Kidney (tissue), 14 donors: ENCODE results near the gene APMAP. TPM values are rescaled to one million over a fixed set of nuclear protein-coding genes. Genes with fewer than 3 reads are reported as not detected.

ENCODE experiments used
- DNase-seq, 5 donors: peaks; one replicate each; pipeline ENCODE4 v3.0.0-alpha.2; 2013 to 2020
- FAIRE-seq: peaks from 2 replicates; lab custom pipeline; 2012; peaks lifted over from hg19 to GRCh38; lab: Jason Lieb, UNC
- H3K27ac ChIP-seq, 2 donors: one replicate each; pipeline ENCODE4 v1.7.0; 2013; ENCODE audit warnings: low read depth in 2 of 2, low read length in 2 of 2, inconsistent platforms in 1 of 2
- H3K27me3 ChIP-seq: one replicate; pipeline ENCODE4 v1.7.1; 2013; ENCODE audit warnings: low read length, inconsistent platforms; ENCODE audit not compliant: control insufficient read depth, insufficient read depth
- H3K36me3 ChIP-seq, 3 donors: one replicate each; pipeline versions ENCODE4 v1.7.0 to v1.7.1; 2013; ENCODE audit warnings: low read length in 3 of 3, control low read depth in 1 of 3, inconsistent platforms in 1 of 3; ENCODE audit not compliant: insufficient read depth in 3 of 3, control insufficient read depth in 2 of 3
- H3K4me1 ChIP-seq, 3 donors: one replicate each; pipeline versions ENCODE4 v1.7.0 to v1.7.1; 2013; ENCODE audit warnings: low read length in 3 of 3, inconsistent platforms in 1 of 3, low read depth in 1 of 3; ENCODE audit not compliant: control insufficient read depth in 2 of 3, insufficient read depth in 2 of 3
- H3K4me3 ChIP-seq, 3 donors: one replicate each; pipeline versions ENCODE4 v1.7.0 to v1.8.1; 2013; ENCODE audit warnings: low read length in 3 of 3, control low read depth in 1 of 3, inconsistent platforms in 1 of 3
- H3K9ac ChIP-seq, 3 donors: one replicate each; pipeline versions ENCODE4 v1.7.0 to v1.7.1; 2013; ENCODE audit warnings: low read length in 3 of 3, control low read depth in 1 of 3, inconsistent platforms in 1 of 3
- H3K9me3 ChIP-seq, 3 donors: one replicate each; pipeline versions ENCODE4 v1.7.0 to v1.7.1; 2013; ENCODE audit warnings: low read length in 3 of 3, control low read depth in 1 of 3, inconsistent platforms in 1 of 3; ENCODE audit not compliant: control insufficient read depth in 2 of 3, insufficient read depth in 1 of 3
- CTCF ChIP-seq: IDR thresholded peaks from 3 replicates; pipeline ENCODE4 v1.5.1; 2012; ENCODE audit warnings: mild to moderate bottlenecking, moderate library complexity, borderline replicate concordance; ENCODE audit not compliant: insufficient read depth; ENCODE audit errors: extremely low read depth
- intact Hi-C: fragments of 100-400 bp; cut with DNase I; formaldehyde crosslinking; loops from one replicate; pipeline ENCODE4 v1.11.1; 2022
- polyA plus RNA-seq: library from polyadenylated mRNA; stranded (reverse); fragments of 350-450 nt; fragmentation: Illumina TruSeq; extraction: RNeasy Lipid Tissue Mini Kit (QIAGEN cat#74804); gene quantifications from one replicate; pipeline ENCODE4 v1.2.3, GENCODE V29; 2014; ENCODE audit warnings: low read depth, low replicate concordance; ENCODE audit not compliant: insufficient read depth
- total RNA-seq: library from RNA; stranded (reverse); fragmentation: NEBNext Ultra II Directional; extraction: Animal tissue kit (Norgen Biotek cat#: 25700); gene quantifications from one replicate; pipeline ENCODE4 v1.2.1, GENCODE V29; 2021
- donor health status: control.
- donor health status: control.
- donor health status: control.
- donor health status: control.
- donor health status: control.
- donor health status: DM: yes; HTN: yes; CAD: no.
- donor health status: Normal renal cell carcinoma (clear cell type).

Gene APMAP
- total and polyA plus RNA-seq, 2 donors from 2014 or later = 79.7 to 90.9 TPM

DNA sequence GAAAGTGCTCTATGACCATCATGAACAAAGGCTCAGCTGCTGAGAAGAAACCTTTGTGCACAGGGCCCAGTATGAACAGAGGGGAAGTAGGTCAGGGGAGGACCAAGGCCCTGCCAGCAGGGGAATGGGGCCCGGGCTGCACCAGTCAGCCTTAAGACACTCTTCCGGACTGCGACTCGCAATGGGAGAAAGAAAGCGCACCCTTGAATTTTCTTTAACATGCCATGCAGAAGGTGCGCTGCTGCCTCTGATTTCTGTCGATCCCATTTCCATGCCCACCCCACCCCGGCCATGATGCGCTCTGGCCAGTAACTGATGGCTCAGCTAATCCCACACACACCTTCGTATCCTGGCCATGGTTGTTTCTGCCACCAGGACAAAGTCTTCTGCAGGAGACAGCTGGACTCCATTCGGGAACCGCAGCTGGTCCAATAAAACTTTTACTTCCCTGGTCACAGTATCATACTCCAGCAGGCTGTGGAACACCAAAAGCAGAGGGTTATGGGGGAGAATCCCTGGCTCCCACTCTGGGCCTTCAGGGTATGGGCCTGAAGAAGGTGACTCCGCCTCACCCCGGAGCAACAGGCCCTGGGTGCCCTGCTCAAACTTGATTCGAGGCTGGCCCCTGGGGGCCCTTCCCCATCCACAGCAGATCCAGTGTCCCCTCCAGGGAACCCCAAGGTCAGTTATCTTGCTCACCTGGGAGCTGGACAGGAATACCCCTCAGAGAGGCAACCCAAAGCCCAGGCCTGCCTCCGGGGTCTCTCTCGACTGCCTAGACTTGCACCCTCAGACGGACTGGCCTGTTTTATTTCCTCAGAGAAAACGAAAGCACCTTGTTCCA, 23.1 kb downstream of the APMAP start:
- DNase-seq = peak in 1 of 5 donors; percentile 6
- Histone ChIP-seq H3K4me1 (no peaks in the 10 kb centered on the region), H3K27ac (no peak overlapping the region), H3K27me3 (no peaks in the 10 kb centered on the region), H3K4me3 (no peak overlapping the region), H3K36me3 (peaks cover 0 to 61% (median 18%) of the 10 kb centered on the region in 3 donors), H3K9ac (no peak overlapping the region), H3K9me3 (no peaks in the 10 kb centered on the region)
- intact Hi-C loops = no loop called here
- TF ChIP-seq CTCF = no peak
- no peak for FAIRE-seq

DNA sequence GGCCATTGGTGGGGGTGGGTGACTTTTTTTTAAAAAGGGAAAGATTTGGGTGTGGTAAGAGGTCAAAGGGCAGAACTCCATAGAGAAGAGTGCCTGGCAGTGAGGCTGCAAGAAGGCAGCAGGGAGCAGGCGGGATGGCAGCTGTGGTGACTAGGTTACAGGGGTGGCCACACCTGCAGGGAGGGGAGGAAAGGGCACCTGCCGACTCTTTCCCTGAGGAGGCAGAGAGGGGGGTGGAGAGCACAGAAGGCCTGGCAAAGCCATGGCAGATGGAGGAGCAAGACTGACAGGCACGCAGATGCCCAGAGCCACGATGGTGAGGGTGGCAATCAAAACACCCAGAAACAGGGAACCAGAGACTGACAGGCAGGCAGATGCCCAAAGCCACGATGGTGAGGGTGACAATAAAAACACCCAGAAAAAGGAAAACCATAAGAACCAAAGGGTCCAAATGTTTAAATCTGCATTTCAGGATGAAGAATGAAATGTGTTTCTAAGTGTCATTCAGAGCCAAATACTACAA, 24.2 kb downstream of the APMAP start:
- Histone ChIP-seq H3K27ac (no peak overlapping the region), H3K4me3 (no peak overlapping the region), H3K4me1 (no peaks in the 10 kb centered on the region), H3K9ac (no peak overlapping the region), H3K9me3 (no peaks in the 10 kb centered on the region), H3K27me3 (no peaks in the 10 kb centered on the region), H3K36me3 (peaks cover 0 to 62% (median 19%) of the 10 kb centered on the region in 3 donors)
- peak in 1 of 5 donors; percentile 12 for DNase-seq
- FAIRE-seq = no peak
- intact Hi-C loops = no loop called here
- no peak for TF ChIP-seq CTCF

- Histone ChIP-seq H3K9me3 (no peaks in the 10 kb centered on the region), H3K27ac (no peak overlapping the region), H3K36me3 (peaks cover 0 to 53% (median 18%) of the 10 kb centered on the region in 3 donors), H3K9ac (no peak overlapping the region), H3K4me1 (no peaks in the 10 kb centered on the region), H3K4me3 (no peak overlapping the region), H3K27me3 (no peaks in the 10 kb centered on the region)
- FAIRE-seq (no peak), DNase-seq (peak in 2 of 5 donors; percentile 4 to 33)
- intact Hi-C loops = no loop called here
- no peak for TF ChIP-seq CTCF
Measured at GRCh38 chr20:24966317-24967012, 26.1 kb downstream of the APMAP start.
